Measurements from ENCODE around the gene VCAN.
A peak's percentile ranks its signal among the peaks of the same experiment; 100 is the strongest.

The VCAN gene

GRCh38 chr5:83559118-83559785 is 87.7 kb downstream of the VCAN start:
- H3K9me3 Mint-ChIP-seq, result no peaks in the 10 kb centered on the region
- H3K27me3 Mint-ChIP-seq, result peaks cover 2% of the 10 kb centered on the region
- no peak overlapping the region for H3K4me3 Mint-ChIP-seq
- DNase-seq (ENCODE audit: low spot score in 2 of 2) (no peak), ATAC-seq (ENCODE audit: low read depth) (no peak)
- no peaks in the 10 kb centered on the region for H3K4me1 Mint-ChIP-seq
- H3K27ac Mint-ChIP-seq, result no peak overlapping the region
- H3K36me3 Mint-ChIP-seq, result no peaks in the 10 kb centered on the region

- ATAC-seq (ENCODE audit: low read depth) (no peak), DNase-seq (ENCODE audit: low spot score in 2 of 2) (no peak)
- no peak overlapping the region for H3K27ac Mint-ChIP-seq
- H3K27me3 Mint-ChIP-seq, result peaks cover 2% of the 10 kb centered on the region
- H3K9me3 Mint-ChIP-seq, result no peaks in the 10 kb centered on the region
- no peaks in the 10 kb centered on the region for H3K4me1 Mint-ChIP-seq
- no peak overlapping the region for H3K4me3 Mint-ChIP-seq
- no peaks in the 10 kb centered on the region for H3K36me3 Mint-ChIP-seq
Measured at GRCh38 chr5:83562071-83562606, 90.6 kb downstream of the VCAN start.

DNA sequence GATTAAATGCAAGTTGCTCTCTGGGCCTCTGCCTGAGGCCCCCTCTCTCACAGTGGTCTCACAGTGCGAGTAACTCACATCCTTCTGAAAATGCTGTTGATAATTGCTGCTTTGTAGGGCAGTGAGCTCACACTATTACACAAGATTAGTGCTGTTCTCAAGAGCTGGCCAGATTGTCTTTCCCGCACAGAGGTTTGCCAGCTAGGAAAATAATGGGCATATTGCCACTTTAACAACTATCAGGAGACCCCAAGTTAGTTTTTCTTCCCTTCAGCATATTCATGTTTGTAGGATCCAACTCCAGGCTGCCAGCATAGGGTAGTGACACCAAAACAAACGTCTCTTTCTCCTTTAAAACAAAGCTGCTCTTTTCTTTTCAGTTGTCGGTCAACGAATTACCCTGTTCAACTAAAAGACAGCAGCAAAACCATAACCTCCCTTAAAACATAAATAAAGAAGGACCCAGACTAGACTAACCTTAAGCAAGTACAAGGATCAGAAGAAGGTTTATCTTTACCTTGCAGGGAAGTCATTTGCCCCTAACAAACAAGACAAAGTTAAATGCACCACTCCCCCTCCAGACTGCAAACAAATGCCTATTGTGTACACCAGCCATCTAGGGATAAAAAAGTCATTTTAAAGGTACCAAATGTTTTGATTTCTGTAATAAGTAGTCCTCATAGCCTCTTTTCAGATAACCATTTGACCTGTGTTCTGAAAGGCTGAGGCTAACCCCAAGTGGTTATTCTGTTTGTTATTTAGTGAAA is 91.4 kb downstream of the VCAN start:
- no peak overlapping the region for H3K27ac Mint-ChIP-seq
- peaks cover 2% of the 10 kb centered on the region for H3K27me3 Mint-ChIP-seq
- H3K4me3 Mint-ChIP-seq, result no peak overlapping the region

GRCh38 chr5:83563631-83564030 is 92.1 kb downstream of the VCAN start:
- ATAC-seq (ENCODE audit: low read depth), result no peak
- DNase-seq (ENCODE audit: low spot score in 2 of 2), result no peak
- no peaks in the 10 kb centered on the region for H3K36me3 Mint-ChIP-seq
- no peak overlapping the region for H3K27ac Mint-ChIP-seq
- no peaks in the 10 kb centered on the region for H3K9me3 Mint-ChIP-seq
- no peaks in the 10 kb centered on the region for H3K4me1 Mint-ChIP-seq
- no peak overlapping the region for H3K4me3 Mint-ChIP-seq
- H3K27me3 Mint-ChIP-seq, result peaks cover 2% of the 10 kb centered on the region

More for the DNA sequence above, 91.4 kb downstream of the VCAN start:
- Mint-ChIP-seq H3K9me3 (no peaks in the 10 kb centered on the region), H3K4me1 (no peaks in the 10 kb centered on the region), H3K36me3 (no peaks in the 10 kb centered on the region)
- DNase-seq (ENCODE audit: low spot score in 2 of 2) (no peak), ATAC-seq (ENCODE audit: low read depth) (no peak)

- ATAC-seq (ENCODE audit: low read depth), result no peak
- Mint-ChIP-seq H3K4me1 (no peaks in the 10 kb centered on the region), H3K9me3 (no peaks in the 10 kb centered on the region), H3K27me3 (peaks cover 2% of the 10 kb centered on the region), H3K27ac (no peak overlapping the region), H3K4me3 (no peak overlapping the region), H3K36me3 (no peaks in the 10 kb centered on the region)
- peak in 1 of 2 donors; percentile 2 for DNase-seq (ENCODE audit: low spot score in 2 of 2)
Measured at GRCh38 chr5:83564069-83564749, 92.7 kb downstream of the VCAN start.

DNA sequence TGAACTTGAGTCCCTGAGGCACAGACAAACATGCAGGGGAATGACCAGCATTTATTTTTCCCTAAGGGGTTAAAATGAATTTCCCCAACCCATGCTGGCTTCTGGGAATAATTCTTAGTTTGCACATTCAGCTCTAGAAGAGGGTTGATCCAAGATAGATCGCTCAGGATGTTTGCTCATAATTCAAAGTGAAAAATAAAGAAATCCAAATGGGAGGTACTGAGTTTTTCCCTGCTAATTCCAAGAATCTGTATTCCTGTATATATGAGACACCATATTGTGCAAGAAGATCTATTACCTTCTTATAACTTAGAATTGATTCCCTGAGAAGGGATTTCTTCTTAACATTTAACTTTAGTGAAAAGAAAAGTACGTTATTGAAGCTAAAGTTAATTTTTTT is 96.2 kb downstream of the VCAN start:
- H3K36me3 Mint-ChIP-seq, result no peaks in the 10 kb centered on the region
- H3K9me3 Mint-ChIP-seq, result no peaks in the 10 kb centered on the region
- no peak for ATAC-seq (ENCODE audit: low read depth)
- H3K27ac Mint-ChIP-seq, result no peak overlapping the region
- peaks cover 2% of the 10 kb centered on the region for H3K27me3 Mint-ChIP-seq
- DNase-seq (ENCODE audit: low spot score in 2 of 2), result no peak
- no peaks in the 10 kb centered on the region for H3K4me1 Mint-ChIP-seq
- H3K4me3 Mint-ChIP-seq, result no peak overlapping the region

DNA sequence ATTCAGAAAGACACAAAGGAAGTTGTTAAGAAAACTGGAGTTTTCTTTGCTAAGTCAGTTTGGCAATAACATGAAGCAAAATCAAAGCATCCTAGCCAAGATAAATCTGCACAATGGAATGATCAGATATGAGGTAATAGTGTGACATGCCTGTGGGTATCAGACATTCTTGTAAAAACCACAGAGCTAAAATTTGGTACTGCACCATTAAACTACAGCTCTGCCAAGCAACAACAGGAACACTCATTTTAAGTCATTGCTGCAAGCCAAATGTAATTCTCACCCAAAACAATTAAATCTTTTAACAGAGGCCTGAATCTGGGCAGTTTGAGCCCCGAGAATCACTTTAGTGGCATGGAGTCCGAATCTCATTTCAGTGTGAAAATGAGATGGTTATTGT is 96.6 kb downstream of the VCAN start:
- DNase-seq (ENCODE audit: low spot score in 2 of 2) (no peak), ATAC-seq (ENCODE audit: low read depth) (no peak)
- Mint-ChIP-seq H3K36me3 (no peaks in the 10 kb centered on the region), H3K27me3 (peaks cover 2% of the 10 kb centered on the region), H3K27ac (no peak overlapping the region), H3K4me3 (no peak overlapping the region), H3K4me1 (no peaks in the 10 kb centered on the region), H3K9me3 (no peaks in the 10 kb centered on the region)

DNA sequence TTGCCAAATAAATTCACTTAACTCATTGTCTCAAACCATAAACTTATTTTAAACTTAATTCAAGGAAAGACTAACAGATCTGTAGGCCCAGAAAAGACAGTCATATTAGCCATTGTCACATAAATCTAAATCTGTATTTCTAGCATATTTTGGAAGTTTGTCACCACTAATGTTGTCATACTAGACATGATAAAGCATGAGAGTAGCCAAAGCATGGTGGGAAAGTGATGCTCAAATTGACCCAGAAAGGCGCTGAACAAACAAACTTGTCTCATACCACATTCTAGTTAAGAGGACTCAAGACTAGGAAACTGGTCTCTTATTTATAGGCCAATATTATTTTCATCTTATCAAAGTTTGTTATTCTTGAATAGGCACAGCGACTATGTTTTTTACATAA is 99.4 kb downstream of the VCAN start:
- no peaks in the 10 kb centered on the region for H3K9me3 Mint-ChIP-seq
- no peaks in the 10 kb centered on the region for H3K4me1 Mint-ChIP-seq
- H3K36me3 Mint-ChIP-seq, result no peaks in the 10 kb centered on the region
- H3K27ac Mint-ChIP-seq, result no peak overlapping the region
- no peaks in the 10 kb centered on the region for H3K27me3 Mint-ChIP-seq
- ATAC-seq (ENCODE audit: low read depth) (no peak), DNase-seq (ENCODE audit: low spot score in 2 of 2) (no peak)
- H3K4me3 Mint-ChIP-seq, result no peak overlapping the region

- Mint-ChIP-seq H3K27me3 (no peaks in the 10 kb centered on the region), H3K36me3 (no peaks in the 10 kb centered on the region), H3K27ac (no peak overlapping the region), H3K9me3 (peaks cover 2% of the 10 kb centered on the region), H3K4me1 (no peaks in the 10 kb centered on the region), H3K4me3 (no peak overlapping the region)
- ATAC-seq (ENCODE audit: low read depth) (no peak), DNase-seq (ENCODE audit: low spot score in 2 of 2) (no peak)
Measured at GRCh38 chr5:83572271-83572670, 100.7 kb downstream of the VCAN start.

DNA sequence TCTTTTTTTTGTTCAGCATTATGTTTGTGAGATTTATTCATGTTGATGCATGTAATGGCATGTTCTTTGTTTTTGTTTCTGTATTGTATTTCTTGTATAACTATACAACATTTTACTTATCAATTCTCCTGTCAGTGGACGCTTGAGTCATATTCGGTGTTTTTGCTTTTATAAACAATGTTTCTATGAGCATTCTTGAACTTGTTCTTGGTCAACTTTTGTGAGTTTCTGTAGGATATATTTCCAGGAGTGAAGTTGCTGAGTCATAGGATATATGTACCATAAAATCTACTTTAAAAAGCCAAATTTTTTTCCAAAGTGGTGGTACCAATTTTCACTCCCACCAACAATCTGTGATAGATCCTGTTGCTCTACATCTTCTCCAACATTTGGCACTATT is 104.8 kb downstream of the VCAN start:
- H3K9me3 Mint-ChIP-seq, result peaks cover 6% of the 10 kb centered on the region
- ATAC-seq (ENCODE audit: low read depth) (no peak), DNase-seq (ENCODE audit: low spot score in 2 of 2) (no peak)
- H3K4me1 Mint-ChIP-seq, result no peaks in the 10 kb centered on the region
- no peaks in the 10 kb centered on the region for H3K36me3 Mint-ChIP-seq
- no peaks in the 10 kb centered on the region for H3K27me3 Mint-ChIP-seq
- H3K4me3 Mint-ChIP-seq, result no peak overlapping the region
- H3K27ac Mint-ChIP-seq, result no peak overlapping the region

DNA sequence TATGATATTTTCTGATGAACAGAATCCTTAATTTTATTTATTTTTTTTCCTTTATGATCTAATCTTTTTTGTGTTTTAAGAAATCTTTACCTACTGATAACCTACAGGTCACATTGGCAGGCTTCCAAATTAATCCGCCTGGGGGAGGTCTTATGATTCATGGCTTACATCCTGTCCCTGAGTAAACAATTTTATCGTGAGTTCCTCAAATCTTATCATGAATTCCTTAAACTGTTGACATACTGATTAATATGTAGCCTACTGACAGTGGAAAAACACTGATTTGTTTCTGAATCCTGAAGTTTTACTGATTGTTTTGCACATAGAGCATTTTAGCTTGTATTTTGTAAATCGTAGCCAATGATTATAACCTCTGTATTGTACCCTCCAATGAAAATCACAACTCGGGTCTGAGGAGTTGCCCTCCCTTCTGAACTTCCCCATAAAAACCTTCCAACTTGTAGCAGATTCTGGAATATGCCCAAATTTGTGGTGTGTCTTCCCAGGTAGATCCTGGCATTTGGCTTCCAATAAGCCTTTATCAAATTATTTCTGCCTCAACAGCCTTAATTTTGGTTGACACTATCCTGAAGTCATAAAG is 105.6 kb downstream of the VCAN start:
- no peaks in the 10 kb centered on the region for H3K4me1 Mint-ChIP-seq
- no peak overlapping the region for H3K27ac Mint-ChIP-seq
- H3K27me3 Mint-ChIP-seq, result no peaks in the 10 kb centered on the region
- peaks cover 6% of the 10 kb centered on the region for H3K9me3 Mint-ChIP-seq
- ATAC-seq (ENCODE audit: low read depth), result no peak
- H3K4me3 Mint-ChIP-seq, result no peak overlapping the region
- DNase-seq (ENCODE audit: low spot score in 2 of 2), result no peak
- no peaks in the 10 kb centered on the region for H3K36me3 Mint-ChIP-seq

DNA sequence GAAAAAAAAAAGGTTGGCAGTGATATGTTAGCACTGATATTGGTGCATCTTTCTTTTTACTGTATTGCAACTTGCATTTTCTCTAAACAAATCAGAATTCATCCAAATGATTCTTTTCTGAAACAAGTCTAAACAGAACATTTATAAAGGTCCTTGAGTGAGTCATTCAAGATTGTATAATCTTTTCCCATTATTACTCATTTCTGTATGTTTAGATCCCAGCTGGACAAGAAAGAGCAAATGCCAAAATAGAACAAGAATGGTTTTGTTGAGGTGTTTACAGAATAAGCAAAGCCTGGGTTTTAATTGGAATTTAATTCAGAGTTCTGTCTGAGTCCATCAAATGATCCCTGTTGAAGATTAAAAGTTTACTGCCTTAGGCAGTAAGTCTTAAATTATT is 112.3 kb downstream of the VCAN start:
- ATAC-seq (ENCODE audit: low read depth) (no peak), DNase-seq (ENCODE audit: low spot score in 2 of 2) (no peak)
- H3K9me3 Mint-ChIP-seq, result no peaks in the 10 kb centered on the region
- no peak overlapping the region for H3K27ac Mint-ChIP-seq
- H3K27me3 Mint-ChIP-seq, result no peaks in the 10 kb centered on the region
- no peak overlapping the region for H3K4me3 Mint-ChIP-seq
- H3K4me1 Mint-ChIP-seq, result no peaks in the 10 kb centered on the region
- H3K36me3 Mint-ChIP-seq, result no peaks in the 10 kb centered on the region

GRCh38 chr5:83586874-83587776 is 115.6 kb downstream of the VCAN start:
- Mint-ChIP-seq H3K4me1 (no peaks in the 10 kb centered on the region), H3K27ac (no peak overlapping the region), H3K27me3 (no peaks in the 10 kb centered on the region), H3K9me3 (no peaks in the 10 kb centered on the region), H3K36me3 (no peaks in the 10 kb centered on the region), H3K4me3 (no peak overlapping the region)
- ATAC-seq (ENCODE audit: low read depth) (no peak), DNase-seq (ENCODE audit: low spot score in 2 of 2) (no peak)

Data from memory B cell (primary cell).